PC-9 (cell line): ENCODE results near the gene PRCC.

Source experiments
- CTCF ChIP-seq: fragments of 200-600 bp; sonication (generic); conservative IDR thresholded peaks from 2 replicates; pipeline ENCODE4 v1.6.1; 2017; ENCODE audit warnings: mixed run types, antibody characterized with exemption, mild to moderate bottlenecking, moderate library complexity
- EZH2 ChIP-seq: fragments of 200-600 bp; sonication (generic); IDR thresholded peaks from 2 replicates; pipeline ENCODE4 v1.8.0; 2017; ENCODE audit warnings: antibody characterized with exemption, low read depth

DNA sequence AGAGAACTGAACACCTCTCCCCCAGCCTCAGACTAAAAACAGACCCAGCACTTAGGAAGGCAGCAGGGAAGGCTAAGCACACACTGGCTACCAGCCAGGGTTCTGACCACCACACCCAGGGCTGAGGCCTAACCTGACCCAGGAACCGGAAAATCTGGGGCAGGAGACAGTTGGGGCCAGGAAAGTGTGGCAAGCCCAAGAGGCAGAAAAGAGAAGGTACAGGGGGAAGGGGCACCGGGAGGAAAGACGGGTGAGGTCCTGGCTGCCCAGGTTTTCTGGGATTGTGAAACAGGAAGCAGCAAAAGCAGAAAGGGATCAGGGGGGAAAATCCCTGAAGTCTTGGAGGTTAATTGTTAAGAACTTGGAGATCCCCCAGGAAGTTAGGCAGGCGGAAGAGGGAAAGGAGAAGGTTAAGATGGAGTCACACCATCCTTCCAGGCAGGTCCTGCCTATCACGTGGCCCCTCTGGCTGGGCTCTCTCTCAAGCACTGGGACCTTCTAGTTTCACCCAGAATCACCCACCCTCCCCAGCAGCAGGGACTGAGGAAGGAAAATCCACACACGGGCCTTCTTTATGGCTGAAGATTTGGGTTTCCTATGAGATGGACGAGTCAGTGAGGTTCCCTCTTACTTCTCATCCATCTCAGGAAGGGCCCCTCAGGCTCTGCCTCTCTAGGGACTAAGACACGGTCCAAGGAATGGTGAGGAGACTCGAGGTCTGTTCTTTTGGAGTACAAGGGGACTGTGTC is 18.5 kb upstream of the PRCC start:
- TF ChIP-seq CTCF (no peak), EZH2 (no peak)
